PC-3 (cell line): ENCODE results near the gene PMAIP1.

Experiments
- CTCF ChIP-seq: fragments of 300-600 bp; sonication (generic); conservative IDR thresholded peaks from 2 replicates; pipeline ENCODE4 v1.5.1; 2017; ENCODE audit warnings: antibody characterized with exemption, low read depth, mild to moderate bottlenecking, low read length
- EZH2 ChIP-seq: fragments of 300-600 bp; sonication (generic); IDR thresholded peaks from one replicate; pipeline ENCODE4 v1.6.1; 2017; ENCODE audit warnings: antibody characterized with exemption, mild to moderate bottlenecking, low read length; ENCODE audit not compliant: unreplicated experiment
- EZH2phosphoT487 ChIP-seq: fragments of 300-600 bp; sonication (generic); IDR thresholded peaks from 2 replicates; pipeline ENCODE4 v1.6.1; 2018; ENCODE audit warnings: mild to moderate bottlenecking, antibody characterized with exemption, low read length, borderline replicate concordance

DNA sequence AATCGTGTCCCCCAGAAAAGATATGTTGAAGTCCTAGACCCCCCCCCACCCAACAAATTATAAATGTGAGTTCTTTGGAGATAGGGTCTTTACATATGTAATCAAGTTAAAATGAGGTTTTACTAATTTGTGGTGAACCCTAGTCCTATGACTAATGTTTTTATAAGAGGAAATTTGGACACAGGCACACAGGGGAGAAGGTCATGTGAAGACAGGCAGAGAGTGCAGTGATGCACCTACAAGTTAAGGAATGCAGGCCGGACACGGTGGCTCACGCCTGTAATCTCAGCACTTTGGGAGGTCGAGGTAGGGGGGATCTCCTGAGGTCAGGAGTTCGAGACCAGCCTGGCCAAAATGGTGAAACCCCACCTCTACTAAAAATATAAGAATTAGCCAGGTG is 5.8 kb upstream of the PMAIP1 start:
- TF ChIP-seq EZH2: no peak
- TF ChIP-seq CTCF: no peak
- TF ChIP-seq EZH2phosphoT487: no peak
